Uterus (tissue), 2 donors: ENCODE data around the gene MS4A4E.
"Not testable (repeated sequence)": the region's sequence is repeated elsewhere in the genome, so short reads cannot be mapped to it uniquely, and the experiment has no call there.

Experiments used
- CTCF ChIP-seq, 4 experiments: fragments of 200-600 bp in 2 of 4; fragments of 450-650 bp in 2 of 4; sonication (generic) in 2 of 4; IDR thresholded peaks; one replicate each; pipeline ENCODE4 v1.5.1; 2016 to 2019; ENCODE audit warnings: antibody characterized with exemption in 4 of 4, mild to moderate bottlenecking in 2 of 4, moderate library complexity in 1 of 4
- POLR2A ChIP-seq, 2 donors: fragments of 450-650 bp; IDR thresholded peaks; one replicate each; pipeline ENCODE4 v1.6.1; 2016; ENCODE audit warnings: antibody characterized with exemption in 2 of 2, mild to moderate bottlenecking in 1 of 2, moderate library complexity in 1 of 2

GRCh38 chr11:60285411-60286126, 42.6 kb upstream of the MS4A4E start:
- not testable (repeated sequence) for TF ChIP-seq CTCF, POLR2A (IDR thresholded peaks at IDR 0.05)
